NCI-H446 (cell line): ENCODE data around the gene CCDC70.

Experiments
- DNase-seq, 2 experiments: peaks; one replicate each; lab custom pipeline; 2025; lab: John Stamatoyannopoulos, UW

Gene CCDC70

DNA sequence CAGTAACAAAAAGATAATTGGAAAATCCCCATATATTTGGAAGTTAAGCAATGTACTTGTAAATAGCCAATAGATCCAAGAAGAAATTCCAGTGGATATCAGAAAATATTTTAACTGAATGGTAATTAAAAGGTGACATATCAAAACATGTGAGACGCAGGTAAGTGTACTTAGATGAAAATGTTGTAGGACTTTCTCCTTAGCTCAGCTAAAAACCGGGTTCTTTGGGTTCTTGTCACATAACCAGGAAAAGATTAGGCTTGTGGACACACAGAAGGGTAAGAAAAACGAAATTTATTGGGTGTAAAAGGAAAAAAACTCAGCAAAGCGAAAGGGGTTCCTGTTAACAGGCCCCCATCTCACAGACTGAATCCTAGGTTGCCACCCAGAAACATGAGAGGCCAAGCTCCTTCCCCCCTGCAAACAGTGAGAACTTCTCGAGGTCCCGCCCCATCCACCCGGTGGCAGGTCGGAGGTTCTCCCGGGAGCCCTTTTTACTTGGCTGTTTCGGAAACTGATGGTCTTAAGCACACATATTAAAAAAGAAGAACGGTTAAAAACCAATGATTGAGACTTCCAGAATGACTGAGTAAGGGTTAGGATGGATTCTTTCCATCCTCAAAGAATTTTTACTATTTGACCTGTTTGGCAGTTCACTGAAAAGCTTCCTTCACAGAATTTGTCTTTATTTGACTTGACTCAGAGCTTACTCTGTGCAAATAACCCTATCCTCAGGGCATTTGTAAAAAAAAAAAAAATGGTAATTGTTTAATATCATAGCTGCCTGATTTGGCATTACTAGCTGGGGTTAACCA lies 3.1 kb upstream of the CCDC70 start:
- no peak for DNase-seq

DNA sequence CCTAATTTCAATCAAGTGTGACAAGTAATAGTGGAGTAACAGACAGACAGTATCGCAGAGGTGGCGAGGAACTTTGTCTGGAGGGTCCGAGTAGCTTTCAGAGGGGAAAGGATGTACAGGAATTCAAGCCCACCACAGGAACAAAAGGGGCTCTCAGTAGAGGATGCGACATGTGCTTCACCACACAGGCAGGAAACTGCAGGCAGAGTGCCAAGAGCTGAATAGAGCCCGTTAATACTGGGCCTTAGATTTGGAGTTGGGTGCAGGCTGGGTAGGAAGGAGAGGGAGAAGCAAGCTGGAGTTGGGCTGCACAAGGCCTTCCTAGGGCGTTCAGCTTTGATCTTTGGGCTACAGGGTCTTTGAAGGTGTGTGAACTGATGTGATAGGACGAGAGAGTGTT lies 1.2 kb downstream of the CCDC70 start:
- no peak for DNase-seq

DNA sequence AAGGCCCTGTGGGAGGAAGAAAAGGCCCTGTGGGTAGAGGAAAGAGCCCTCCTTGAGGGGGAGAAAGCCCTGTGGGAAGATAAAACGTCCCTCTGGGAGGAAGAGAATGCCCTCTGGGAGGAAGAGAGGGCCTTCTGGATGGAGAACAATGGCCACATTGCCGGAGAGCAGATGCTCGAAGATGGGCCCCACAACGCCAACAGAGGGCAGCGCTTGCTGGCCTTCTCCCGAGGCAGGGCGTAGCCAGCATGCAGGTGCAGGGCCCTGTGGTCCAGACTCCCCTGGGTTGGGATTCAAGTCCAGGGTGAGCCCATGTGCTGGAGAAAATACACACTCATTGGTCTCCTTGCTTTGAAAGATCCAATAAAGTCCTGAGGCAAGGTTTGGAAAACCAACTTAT lies 4.1 kb downstream of the CCDC70 start:
- DNase-seq, result no peak

DNA sequence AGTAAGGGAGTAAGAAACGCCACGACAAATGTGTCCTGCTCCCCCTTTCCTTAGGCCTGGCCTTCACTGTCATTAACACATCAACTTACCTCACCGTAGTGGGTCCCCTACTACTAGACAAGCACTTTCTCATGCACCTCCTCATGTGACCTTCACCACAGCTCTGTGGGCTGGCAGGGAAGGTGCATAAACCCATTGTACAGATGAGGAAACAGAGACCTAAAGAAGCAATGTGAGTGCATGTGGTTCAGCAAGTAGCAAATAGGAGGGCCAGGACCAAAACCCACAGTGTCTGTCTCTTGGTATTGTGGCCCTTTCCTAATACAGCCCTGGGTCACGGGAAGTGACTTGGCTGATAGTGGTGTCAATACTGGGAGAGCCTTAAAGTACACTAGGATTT lies 5.3 kb downstream of the CCDC70 start:
- DNase-seq, result no peak

DNA sequence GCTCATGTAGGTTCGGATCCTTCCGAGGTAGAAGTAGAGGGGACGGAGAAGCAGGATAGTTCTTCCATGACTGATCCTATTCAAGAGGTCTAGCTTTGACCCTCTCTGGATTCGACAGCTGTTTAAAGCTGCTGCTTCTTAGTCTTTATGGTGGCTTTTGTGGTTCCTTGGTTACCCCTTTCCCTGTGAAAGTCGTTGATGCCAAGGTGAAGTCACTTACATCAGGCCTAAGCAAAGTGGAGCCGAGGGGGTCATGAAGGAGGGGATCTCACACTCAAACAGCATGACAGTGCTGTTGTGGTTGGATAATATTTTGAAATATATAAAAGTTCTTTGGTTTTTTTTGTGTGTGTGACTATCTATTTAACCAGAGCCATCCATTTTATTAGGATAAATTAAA lies 8.1 kb downstream of the CCDC70 start:
- no peak for DNase-seq

DNA sequence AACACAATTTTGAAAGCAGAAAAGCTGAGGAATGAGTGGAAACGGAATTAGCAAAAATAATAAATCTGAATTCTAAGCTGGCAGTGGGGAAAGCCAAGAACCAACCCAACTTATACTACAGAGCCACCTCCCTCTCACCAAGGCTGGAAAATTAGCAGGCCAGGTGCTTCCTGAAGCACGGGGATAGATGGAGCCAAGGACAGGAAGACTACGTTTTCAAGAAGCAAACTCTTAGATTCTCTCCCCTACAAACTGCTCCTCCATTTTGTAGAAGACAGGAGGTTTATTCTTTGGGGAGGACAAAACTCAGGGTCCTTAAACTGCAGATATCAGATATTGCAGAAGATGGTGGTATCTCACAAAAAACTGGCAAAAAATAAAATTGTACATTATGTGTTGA lies 8.8 kb downstream of the CCDC70 start:
- no peak for DNase-seq

DNA sequence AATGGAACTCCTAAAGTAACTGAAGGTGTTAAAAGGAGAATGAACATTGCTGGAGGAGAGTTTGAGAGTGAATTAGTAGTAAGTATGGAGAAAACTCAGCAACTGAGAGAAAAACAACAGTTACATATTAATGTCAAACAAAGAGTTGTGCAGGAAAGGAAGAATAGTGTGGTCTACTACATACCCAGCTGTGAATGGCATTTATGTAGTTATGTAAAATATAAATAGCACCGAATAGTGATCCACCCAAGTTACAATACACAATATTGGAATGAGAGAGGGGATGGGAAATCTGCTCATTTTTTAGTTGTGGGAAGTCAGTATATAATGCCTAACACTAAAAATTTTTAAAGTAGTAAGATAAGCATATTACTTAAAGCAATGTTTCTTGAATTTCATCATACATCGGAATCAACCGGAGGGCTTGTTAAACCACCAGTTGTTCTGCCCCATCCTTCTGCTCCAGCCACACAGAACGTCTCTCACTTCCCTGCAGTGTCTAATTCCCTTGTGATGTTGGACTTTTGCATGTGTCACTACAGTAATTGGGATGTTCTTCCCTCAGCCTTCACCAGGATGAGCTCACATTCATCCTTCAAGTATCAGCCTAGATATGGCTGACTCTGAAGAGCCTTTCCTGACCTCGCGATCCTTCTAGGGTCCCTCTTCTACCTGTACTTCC lies 11.5 kb downstream of the CCDC70 start:
- DNase-seq, result no peak

DNA sequence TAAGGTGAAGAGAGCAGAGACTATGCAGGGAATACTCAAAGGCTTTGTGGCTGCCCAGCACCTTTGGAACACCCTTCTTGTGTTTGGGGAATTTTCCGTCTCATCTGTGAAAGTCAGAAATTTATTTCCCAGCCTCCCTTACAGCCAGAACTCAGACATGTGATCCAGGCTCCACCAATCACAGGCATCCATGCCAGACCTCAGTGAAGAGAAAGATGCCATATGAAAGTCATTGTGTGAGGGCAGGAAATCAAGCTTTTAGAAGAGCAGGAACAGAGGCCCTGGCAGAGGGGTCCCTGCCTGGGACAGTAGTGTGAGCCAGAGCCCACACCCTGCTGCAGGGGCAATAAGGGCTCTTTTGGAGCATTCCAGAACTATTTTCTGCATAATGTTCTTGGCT lies 12.1 kb downstream of the CCDC70 start:
- DNase-seq, result no peak

DNA sequence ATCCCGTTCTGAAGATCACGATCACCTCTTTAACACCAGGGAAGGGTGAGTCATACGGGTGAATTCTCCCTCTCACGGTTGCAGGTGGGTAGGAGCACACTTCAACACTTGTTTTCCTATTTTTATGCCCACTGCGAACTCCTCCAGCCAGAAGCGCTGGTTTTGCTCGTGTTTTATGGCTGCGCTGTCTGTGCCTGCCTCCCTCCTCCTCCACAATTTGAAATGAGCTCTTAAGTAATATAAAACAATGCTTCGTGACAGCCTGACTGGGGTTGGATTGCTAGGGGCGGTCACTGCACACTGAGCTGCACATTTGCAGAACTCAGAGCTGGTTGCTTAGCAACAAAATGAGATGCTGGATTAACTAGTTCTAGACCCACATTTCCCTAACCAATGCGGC lies 12.9 kb downstream of the CCDC70 start:
- no peak for DNase-seq

DNA sequence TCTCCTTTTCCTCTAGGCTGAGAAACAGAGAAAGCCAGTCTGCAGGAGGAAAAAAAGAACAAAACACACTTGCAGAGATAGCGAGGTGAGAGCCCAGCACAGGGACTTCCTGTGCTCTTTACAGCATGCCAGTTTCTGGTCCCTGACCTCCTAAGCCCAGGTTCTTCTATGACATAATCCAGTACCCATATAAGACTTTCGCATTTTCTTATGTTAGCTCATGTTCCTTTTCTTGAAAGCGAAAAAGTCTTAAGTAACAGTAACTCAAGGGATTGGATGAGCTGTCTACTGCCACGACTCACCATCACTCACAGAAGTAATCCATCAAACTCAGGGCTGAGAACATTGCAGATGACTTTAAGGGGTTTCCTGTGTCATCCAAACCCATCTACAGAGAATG lies 17.4 kb downstream of the CCDC70 start:
- no peak for DNase-seq

DNA sequence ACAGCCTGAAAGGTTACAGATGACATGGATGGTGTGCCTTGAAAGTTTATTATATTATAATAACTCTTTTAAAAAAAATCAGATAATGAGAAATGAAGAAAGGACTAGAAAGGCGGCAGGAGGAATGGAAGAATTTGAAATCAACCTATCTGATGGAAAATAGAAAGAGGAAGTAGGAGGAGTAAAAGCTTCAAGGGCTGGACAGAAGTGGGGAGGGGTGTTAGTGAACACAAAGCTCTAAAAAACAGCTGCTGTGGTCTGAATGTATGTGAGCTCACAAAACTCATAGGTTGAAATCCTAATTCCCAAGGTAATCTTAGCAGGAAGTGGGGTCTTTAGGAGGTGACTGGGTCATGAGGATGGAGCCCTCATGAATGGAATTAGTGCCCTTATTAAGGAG lies 19.5 kb downstream of the CCDC70 start:
- DNase-seq, result no peak

DNA sequence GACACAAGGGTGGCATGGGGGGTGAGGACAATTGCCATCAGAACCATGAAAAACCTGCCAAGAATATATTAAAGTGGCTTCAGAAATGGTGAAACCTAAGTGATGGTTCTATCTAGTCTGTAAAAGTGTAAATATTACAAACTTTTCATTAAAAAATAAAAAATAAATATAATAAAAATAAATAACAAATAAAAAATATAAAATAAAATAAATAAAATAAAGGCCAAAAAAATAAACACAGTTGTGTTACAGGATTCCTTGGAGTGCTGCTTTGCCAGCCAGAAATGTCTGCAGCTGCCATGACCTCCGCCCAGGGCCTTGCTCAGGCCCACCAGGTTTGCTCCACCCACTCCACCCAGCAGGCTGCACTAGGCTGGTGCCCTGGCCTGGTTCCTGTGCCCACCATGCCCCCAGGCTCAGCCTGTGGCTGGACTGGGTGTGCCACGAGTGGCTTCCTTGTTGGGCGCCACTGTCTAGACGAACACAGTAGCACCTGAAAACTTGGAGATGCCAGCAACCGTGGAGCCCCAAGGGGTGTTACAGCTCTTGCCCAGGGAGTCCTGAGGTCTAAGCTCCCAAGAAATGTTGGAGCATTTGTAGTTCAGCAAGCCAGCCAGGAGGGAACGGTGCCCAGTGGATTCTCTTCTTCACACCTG lies 20.9 kb downstream of the CCDC70 start:
- no peak for DNase-seq

DNA sequence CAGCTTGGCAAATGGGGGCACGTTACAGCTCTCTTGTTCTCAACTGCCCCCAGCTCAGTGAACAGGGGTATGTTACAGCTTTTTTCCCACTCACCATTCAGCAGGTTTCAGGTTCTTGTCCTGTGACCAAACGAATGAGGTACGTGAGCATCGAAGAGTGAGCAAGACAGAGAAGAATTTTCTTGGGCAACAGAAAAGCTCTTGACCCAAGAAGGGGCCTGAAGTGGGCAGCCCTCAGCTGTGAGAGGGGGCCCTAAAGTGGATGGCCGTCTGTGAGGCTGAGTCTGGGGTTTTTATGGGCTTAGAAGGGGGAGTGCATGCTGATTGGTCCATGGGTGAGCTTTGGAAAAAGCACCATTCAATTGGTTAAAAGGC lies 21.4 kb downstream of the CCDC70 start:
- no peak for DNase-seq

DNA sequence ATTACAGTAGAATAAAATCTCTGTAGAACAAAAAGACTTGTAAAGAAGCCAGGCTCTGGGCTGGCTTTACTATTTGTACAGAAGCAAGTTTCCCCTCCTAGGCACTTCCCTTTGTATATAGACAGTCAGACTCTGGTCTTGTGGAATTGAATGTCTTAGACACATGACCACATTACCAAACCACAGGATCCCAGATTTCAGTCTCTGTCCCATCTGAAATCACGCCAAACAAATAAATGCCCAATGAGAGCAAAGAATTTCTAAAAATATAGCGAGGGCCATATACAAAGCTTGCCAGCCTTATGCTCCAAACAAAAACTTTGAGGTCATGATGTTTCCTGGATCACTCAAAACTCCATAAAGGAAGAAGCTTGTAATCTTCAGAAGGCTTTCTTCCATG lies 23.9 kb downstream of the CCDC70 start:
- DNase-seq, result no peak

DNA sequence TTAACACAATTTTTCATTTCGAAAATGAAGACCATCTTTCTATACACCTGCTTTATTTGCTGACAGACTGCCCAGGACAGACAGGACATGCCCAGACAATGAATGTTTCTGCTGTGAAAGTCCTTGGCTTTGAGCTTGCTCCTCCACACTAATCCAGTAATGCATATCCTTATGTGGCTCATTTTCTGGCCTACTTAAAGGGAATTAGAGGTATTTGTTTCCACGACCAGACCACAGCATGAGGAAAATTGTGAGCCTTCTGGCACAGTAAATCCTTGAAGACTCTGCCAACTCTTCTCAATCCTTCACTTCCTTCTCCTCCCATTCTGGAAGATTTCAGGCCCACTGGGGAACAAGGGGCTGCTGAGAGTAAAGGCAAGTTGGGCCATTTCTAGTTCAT lies 25.7 kb downstream of the CCDC70 start:
- DNase-seq, result no peak

DNA sequence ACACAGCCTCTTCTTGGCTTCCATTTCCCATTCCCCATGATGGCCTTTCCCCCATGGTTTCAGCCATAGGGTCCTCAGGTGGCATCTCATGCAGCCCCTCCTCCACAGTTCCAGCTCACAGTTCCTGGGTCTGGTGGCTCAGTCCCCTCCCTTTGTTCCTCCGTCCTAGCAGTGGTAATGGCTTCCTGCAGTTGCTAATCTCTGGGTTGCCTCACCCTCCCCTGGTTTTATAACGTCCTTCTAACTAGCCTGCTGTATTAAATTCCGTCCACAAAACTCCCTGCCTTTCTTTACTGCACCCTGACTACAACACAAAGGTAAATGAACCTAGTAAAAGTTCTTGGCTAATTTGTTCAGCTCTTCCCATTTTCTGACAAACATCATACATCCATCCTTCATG lies 30.9 kb downstream of the CCDC70 start:
- DNase-seq, result no peak

DNA sequence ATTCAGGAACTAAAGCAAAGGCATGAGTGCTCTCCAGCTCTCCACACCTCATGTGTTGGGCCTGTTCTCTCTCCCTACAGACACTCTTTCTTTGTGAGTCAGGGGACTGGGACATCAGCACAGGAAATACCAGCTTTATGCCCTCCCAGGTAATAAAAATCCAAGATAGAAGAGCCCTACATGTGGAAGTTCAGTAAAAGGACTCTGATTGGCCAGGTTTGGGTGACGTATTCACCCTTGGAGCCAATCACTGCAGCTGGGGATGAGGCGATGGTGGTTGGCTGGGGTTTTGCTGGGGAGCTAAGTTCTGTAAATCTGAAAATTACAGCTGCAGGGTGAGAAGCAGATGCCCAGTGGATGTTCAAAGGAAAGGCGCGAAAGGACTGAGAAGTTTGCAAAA lies 32.5 kb downstream of the CCDC70 start:
- DNase-seq, result no peak

DNA sequence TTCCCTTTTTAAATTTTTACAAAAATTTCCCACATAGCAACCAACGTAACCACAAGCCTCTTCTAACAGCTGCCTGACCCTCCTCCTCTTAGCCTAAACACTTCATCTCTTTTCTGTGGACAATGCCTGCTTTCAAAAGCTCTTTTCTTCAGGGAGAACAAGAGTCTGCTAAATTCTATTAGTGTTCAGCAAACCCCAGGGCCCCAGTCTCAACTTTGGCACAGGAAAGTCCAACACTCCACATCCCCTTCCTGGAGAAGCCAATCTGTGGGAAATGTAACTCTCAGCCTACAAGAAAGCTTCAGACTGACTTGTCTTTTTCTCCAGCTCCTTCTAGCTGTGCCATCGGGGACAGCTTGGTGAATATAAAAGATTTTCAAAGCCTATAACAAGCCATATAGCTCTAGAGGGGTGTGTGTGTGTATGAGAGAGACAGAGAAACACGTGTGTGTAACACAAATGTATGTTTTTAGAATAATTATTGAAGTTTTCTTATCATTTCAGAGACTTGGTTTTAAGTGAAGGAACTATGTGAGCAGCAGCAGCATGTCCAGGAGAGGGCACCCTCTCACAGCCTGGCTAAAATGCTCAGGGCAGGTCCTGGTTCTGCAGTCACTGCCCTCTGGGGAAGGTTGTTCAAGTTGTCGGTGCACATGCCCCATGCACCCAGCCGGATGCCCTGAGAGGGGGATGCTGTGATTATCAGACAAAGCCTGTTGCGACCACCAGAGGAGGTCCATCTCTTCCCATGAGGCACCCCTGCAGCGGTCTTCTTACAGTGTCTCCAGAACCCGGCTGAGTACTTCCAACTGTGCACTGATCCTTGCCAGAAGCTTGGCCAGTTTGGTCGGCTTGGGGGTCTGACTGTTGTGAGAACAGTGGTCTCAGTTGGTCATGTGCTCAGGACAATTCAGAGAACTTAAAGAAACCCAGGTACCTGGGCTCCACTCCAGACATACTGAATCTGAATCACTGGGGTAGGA lies 34.4 kb downstream of the CCDC70 start:
- peak in 1 of 2 experiments; percentile 4 for DNase-seq

DNA sequence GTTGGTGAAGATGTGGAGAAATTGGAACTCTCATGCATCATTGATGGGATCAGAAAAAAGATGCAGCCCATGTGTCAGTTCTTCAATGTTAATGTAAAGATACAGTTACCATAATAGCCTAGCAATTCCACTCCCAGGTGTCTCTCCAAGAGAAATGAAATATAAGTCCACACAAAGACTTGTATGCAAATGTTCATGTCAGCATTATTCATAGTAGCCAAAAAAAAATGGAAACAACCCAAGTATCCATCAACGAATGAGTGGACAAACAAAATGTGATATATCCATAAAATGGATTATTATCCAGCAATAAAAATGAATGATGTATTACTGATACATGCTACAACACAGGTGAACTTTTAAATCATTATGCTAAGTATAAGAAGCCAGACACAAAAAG lies 38.7 kb downstream of the CCDC70 start:
- DNase-seq, result no peak

DNA sequence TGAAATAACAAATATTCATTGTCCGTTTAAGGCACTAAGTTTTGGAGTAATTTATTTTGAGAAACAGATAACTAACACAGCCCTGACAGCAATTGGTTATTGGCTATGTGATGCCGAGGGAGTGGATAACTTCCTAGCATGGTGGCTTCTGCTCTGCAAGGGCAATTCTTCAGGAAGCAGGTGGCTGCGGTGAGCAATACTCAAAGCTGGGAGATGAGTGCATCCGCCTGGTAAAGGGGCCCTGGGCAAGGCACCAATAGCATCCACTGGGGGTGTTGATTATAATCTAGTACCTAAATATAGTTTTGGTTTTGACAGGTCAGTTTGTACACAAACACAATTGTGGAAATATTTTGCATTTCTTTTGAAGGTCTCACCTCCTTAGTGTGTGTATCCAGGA lies 41.0 kb downstream of the CCDC70 start:
- no peak for DNase-seq

DNA sequence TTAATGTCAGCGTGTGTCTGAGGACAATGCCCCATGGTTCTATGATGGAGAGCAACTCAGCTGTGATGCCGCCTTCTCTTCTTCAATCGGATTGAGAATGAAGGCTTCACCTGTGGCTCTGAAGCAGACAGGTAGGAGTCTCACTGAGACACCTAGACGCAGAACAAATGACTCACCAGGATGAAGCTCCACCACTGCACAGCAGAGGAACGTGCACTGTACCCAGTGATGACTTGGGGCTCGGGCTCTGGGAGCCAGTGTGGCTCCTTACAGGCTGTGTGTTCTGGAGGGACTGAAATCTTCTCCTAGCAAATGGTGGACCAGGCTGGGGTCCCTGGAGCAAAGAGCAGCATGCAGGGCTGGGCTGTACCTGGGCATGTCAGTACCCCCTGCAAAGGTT lies 44.0 kb downstream of the CCDC70 start:
- DNase-seq, result no peak

DNA sequence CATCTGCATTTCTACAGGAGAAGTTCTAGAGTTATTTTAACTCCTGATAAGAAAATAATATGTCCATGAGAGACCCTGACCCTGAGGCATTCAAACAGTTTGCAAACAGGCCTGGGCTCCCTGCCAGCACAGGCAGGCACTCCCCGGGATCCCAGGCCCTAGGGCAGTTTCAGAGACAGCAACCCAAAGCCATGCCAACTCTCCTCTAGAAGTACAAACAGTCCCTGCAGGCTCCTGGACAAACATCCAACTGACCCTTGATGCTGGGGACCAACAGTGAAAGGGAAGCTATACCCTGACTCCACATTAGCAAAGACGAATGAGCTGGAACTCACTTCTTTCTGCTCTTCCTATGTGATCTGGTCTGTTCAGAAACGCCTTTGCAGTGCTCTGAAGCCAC lies 44.8 kb downstream of the CCDC70 start:
- DNase-seq, result no peak
